Spleen (tissue), 11 donors: ENCODE results near the gene CATSPER3. TPM values are rescaled to one million over a fixed set of nuclear protein-coding genes. Genes with fewer than 3 reads are reported as not detected.

Experiments
- DNase-seq: peaks from one replicate; pipeline ENCODE4 v3.0.0-alpha.2; 2020
- H3K27ac ChIP-seq, 8 donors: fragments of 200-600 bp; sonication (generic) in 7 of 8; 1 replicate in 4 of 8; 2 replicates in 4 of 8; pipeline versions ENCODE4 v1.5.0 to v1.8.0; 2016 to 2021; ENCODE audit warnings: inconsistent platforms in 4 of 8, mild to moderate bottlenecking in 4 of 8, moderate library complexity in 1 of 8
- H3K27me3 ChIP-seq, 7 donors: fragments of 200-600 bp; sonication (generic) in 6 of 7; replicated peaks in 1 of 7; 1 replicate in 4 of 7; 2 replicates in 3 of 7; pipeline versions ENCODE4 v1.5.0 to v1.8.0; 2016 to 2021; ENCODE audit warnings: inconsistent platforms in 3 of 7, mild to moderate bottlenecking in 1 of 7
- H3K36me3 ChIP-seq, 6 donors: fragments of 200-600 bp; sonication (generic) in 5 of 6; 1 replicate in 4 of 6; 2 replicates in 2 of 6; pipeline versions ENCODE4 v1.5.0 to v1.8.0; 2016 to 2021; ENCODE audit warnings: inconsistent platforms in 2 of 6
- H3K4me1 ChIP-seq, 6 donors: fragments of 200-600 bp; sonication (generic) in 5 of 6; 1 replicate in 3 of 6; 2 replicates in 3 of 6; pipeline versions ENCODE4 v1.5.0 to v1.8.0; 2016 to 2021; ENCODE audit warnings: inconsistent platforms in 3 of 6
- H3K4me3 ChIP-seq, 8 donors: fragments of 200-600 bp; sonication (generic) in 7 of 8; 1 replicate in 4 of 8; 2 replicates in 4 of 8; pipeline versions ENCODE4 v1.5.0 to v1.8.0; 2016 to 2021; ENCODE audit warnings: inconsistent platforms in 4 of 8, mild to moderate bottlenecking in 4 of 8, moderate library complexity in 2 of 8
- H3K9me3 ChIP-seq, 8 donors: fragments of 200-600 bp; sonication (generic) in 7 of 8; 1 replicate in 4 of 8; 2 replicates in 4 of 8; pipeline versions ENCODE4 v1.5.0 to v1.8.0; 2016 to 2021; ENCODE audit warnings: inconsistent platforms in 4 of 8
- POLR2A ChIP-seq, 3 donors: fragments of 450-650 bp; IDR thresholded peaks; one replicate each; pipeline ENCODE4 v1.5.1; 2017; ENCODE audit warnings: antibody characterized with exemption in 3 of 3, mild to moderate bottlenecking in 1 of 3
- POLR2AphosphoS5 ChIP-seq, 3 donors: sonication (generic); formaldehyde crosslinking; IDR thresholded peaks; one replicate each; pipeline ENCODE4 v1.5.1; 2017; ENCODE audit warnings: antibody characterized with exemption in 3 of 3
- WGBS, 5 donors: extraction: QIAGEN DNeasy Blood & Tissue Kit in 3 of 5; methylation state at CpG; one replicate each; pipeline versions ENCODE4 v1.1.5 to v1.1.7; 2013 to 2018; 5-methylcytosine and 5-hydroxymethylcytosine counted together
- intact Hi-C: fragments of 100-400 bp; cut with DNase I; formaldehyde crosslinking; loops from one replicate; pipeline ENCODE4 v1.15.0; 2023; ENCODE audit warnings: low total_unique reads
- polyA plus RNA-seq, 3 donors: library from polyadenylated mRNA; stranded (reverse); fragments of 200-250 nt; gene quantifications; one replicate each; pipeline ENCODE4 v1.2.1, GENCODE V29; 2013
- total RNA-seq, 7 donors: library from RNA; depleted of rRNA in 3 of 7; stranded (reverse); fragments of >200 nt in 3 of 7; fragmentation: NEBNext Ultra II Directional in 4 of 7; extraction: Animal tissue kit (Norgen Biotek cat#: 25700) in 4 of 7; gene quantifications; one replicate each; pipeline versions ENCODE4 v1.1.0 to v1.2.1, GENCODE V29; 2016 to 2021
- TF ChIP-seq, protein P1 (sequence below), 11 experiments: fragments of 200-600 bp in 7 of 11; fragments of 450-650 bp in 4 of 11; sonication (generic) in 4 of 11; IDR thresholded peaks in 8 of 11; conservative IDR thresholded peaks in 3 of 11; 1 replicate in 7 of 11; 2 replicates in 4 of 11; pipeline versions ENCODE4 v1.4.0 to v1.8.0; 2016 to 2021; ENCODE audit warnings: antibody characterized with exemption in 11 of 11, inconsistent platforms in 4 of 11, mild to moderate bottlenecking in 1 of 11
- donor health status: healthy with polysubstance abuse.
- donor health status: DM: no; HTN: no; CAD: no; lungs with moderate emphysema.
- donor health status: DM: no; HTN: no; CAD: no.
- donor health status: Bipolar disorder and iron deficiency.
- donor health status: healthy.
- donor health status: DM: no; HTN: no; CAD: no.
- donor health status: DM: yes; HTN: yes; CAD: no.

The CATSPER3 gene
- total and polyA plus RNA-seq, 10 donors: 0.35 to 0.89 (median 0.44) TPM; not detected in 3

DNA sequence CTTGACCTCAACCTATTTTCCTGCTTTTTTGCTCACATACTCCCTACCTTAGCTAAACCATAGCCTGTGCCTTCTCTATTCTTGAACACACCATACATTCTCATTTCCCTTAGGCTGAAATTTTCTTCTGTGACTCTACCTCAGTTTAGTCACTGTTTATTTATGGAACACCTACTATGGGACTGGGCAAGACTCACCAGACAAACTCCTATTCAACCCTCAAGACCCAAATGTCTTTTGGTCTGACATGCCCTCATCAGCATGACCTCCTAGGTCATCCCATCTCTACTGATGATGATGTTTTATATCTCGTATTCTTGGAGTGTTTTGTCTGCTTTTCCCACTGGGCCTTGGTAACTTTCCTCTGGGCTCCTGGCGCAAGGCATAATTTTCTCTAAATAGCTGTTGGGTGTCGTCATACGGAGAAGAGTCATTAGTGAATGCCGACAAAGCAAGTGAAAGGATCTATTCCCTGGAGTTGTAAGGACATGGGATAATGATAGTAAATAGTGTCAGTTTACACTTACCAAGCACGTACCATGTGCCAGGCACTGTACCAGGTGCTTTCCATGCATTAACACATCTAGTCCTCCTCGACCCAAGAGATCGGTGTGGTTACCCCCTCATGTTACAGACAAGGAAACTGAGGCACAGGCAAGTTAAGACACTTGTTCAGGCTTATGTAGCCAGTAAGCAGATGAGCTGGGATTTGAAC lies 88.8 kb downstream of the CATSPER3 start:
- peaks cover 0 to 68% (median 14%) of the 10 kb centered on the region in 7 donors for H3K27me3 ChIP-seq
- H3K4me3 ChIP-seq: no peak overlapping the region
- DNase-seq: no peak
- H3K27ac ChIP-seq: no peak overlapping the region
- intact Hi-C loops: no loop called here
- TF ChIP-seq POLR2AphosphoS5 (IDR thresholded peaks at IDR 0.05) (no peak), POLR2A (IDR thresholded peaks at IDR 0.05) (no peak)
- TF ChIP-seq, protein P1, sequence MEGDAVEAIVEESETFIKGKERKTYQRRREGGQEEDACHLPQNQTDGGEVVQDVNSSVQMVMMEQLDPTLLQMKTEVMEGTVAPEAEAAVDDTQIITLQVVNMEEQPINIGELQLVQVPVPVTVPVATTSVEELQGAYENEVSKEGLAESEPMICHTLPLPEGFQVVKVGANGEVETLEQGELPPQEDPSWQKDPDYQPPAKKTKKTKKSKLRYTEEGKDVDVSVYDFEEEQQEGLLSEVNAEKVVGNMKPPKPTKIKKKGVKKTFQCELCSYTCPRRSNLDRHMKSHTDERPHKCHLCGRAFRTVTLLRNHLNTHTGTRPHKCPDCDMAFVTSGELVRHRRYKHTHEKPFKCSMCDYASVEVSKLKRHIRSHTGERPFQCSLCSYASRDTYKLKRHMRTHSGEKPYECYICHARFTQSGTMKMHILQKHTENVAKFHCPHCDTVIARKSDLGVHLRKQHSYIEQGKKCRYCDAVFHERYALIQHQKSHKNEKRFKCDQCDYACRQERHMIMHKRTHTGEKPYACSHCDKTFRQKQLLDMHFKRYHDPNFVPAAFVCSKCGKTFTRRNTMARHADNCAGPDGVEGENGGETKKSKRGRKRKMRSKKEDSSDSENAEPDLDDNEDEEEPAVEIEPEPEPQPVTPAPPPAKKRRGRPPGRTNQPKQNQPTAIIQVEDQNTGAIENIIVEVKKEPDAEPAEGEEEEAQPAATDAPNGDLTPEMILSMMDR (IDR thresholded peaks at IDR 0.05 in 8 of 11, conservative IDR thresholded peaks at IDR 0.05 in 3 of 11): no peak
- no peaks in the 10 kb centered on the region for H3K36me3 ChIP-seq
- no peaks in the 10 kb centered on the region for H3K9me3 ChIP-seq
- 78 to 94% (median 90%) methylated on average over 8 of the region's 8 CpGs for WGBS, 5 donors
- peaks cover 0 to 26% (median 10%) of the 10 kb centered on the region in 6 donors for H3K4me1 ChIP-seq

DNA sequence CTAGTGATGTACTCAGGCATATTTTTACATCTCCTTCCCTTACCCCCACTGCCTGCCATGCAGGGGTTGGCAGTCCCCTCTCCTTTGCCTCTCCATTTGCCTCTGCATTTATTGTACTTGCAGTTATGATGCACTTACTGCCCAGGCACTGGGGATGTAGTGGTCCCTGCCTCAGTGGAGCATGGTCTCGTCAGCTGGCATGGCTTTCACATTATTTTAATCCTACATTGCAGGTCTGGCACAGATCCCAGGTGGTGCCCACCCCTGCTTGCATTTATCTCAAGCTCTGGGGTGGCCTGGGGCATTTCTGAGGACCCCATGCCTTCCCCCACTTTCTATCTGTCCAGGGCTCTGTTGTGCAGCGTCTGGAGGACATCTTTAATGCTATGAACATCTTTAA lies 89.5 kb downstream of the CATSPER3 start:
- no peak overlapping the region for H3K27ac ChIP-seq
- intact Hi-C loops: no loop called here
- H3K4me1 ChIP-seq: peaks cover 0 to 19% (median 10%) of the 10 kb centered on the region in 6 donors
- 66 to 78% (median 78%) methylated on average over 2 of the region's 2 CpGs for WGBS, 5 donors
- H3K9me3 ChIP-seq: no peaks in the 10 kb centered on the region
- peaks cover 0 to 63% (median 6%) of the 10 kb centered on the region in 7 donors for H3K27me3 ChIP-seq
- DNase-seq: no peak
- TF ChIP-seq POLR2A (IDR thresholded peaks at IDR 0.05) (no peak), POLR2AphosphoS5 (IDR thresholded peaks at IDR 0.05) (no peak)
- TF ChIP-seq, protein P1 (IDR thresholded peaks at IDR 0.05 in 8 of 11, conservative IDR thresholded peaks at IDR 0.05 in 3 of 11): no peak
- H3K36me3 ChIP-seq: no peaks in the 10 kb centered on the region
- no peak overlapping the region for H3K4me3 ChIP-seq

- Histone ChIP-seq H3K27ac (no peak overlapping the region), H3K27me3 (peaks cover 0 to 63% (median 0%) of the 10 kb centered on the region in 7 donors), H3K36me3 (no peaks in the 10 kb centered on the region), H3K9me3 (no peaks in the 10 kb centered on the region), H3K4me1 (peaks cover 0 to 8% (median 3%) of the 10 kb centered on the region in 6 donors), H3K4me3 (no peak overlapping the region)
- DNase-seq: peak; percentile 34
- WGBS, 5 donors: 49 to 64% (median 56%) methylated on average over 8 of the region's 8 CpGs
- TF ChIP-seq, protein P1 (IDR thresholded peaks at IDR 0.05 in 8 of 11, conservative IDR thresholded peaks at IDR 0.05 in 3 of 11): no peak
- TF ChIP-seq POLR2A (IDR thresholded peaks at IDR 0.05): no peak
- no peak for TF ChIP-seq POLR2AphosphoS5 (IDR thresholded peaks at IDR 0.05)
- intact Hi-C loops: no loop called here
Observed at GRCh38 chr5:135058331-135058732, 90.6 kb downstream of the CATSPER3 start.
